GM12874 (cell line): Measurements from ENCODE around the gene CSF1.

Experiments used
- TF ChIP-seq, protein P1 (sequence below): IDR thresholded peaks from 2 replicates; pipeline ENCODE4 v1.5.1; 2011; ENCODE audit warnings: low read depth, mild to moderate bottlenecking, control low read depth, low read length, moderate library complexity; ENCODE audit not compliant: insufficient read depth

Gene CSF1

DNA sequence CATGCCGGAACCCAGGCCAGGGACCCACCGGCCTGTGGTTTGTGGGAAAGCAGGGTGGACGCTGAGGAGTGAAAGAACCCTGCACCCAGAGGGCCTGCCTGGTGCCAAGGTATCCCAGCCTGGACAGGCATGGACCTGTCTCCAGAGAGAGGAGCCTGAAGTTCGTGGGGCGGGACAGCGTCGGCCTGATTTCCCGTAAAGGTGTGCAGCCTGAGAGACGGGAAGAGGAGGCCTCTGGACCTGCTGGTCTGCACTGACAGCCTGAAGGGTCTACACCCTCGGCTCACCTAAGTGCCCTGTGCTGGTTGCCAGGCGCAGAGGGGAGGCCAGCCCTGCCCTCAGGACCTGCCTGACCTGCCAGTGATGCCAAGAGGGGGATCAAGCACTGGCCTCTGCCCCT lies 18.5 kb downstream of the CSF1 start:
- TF ChIP-seq, protein P1, sequence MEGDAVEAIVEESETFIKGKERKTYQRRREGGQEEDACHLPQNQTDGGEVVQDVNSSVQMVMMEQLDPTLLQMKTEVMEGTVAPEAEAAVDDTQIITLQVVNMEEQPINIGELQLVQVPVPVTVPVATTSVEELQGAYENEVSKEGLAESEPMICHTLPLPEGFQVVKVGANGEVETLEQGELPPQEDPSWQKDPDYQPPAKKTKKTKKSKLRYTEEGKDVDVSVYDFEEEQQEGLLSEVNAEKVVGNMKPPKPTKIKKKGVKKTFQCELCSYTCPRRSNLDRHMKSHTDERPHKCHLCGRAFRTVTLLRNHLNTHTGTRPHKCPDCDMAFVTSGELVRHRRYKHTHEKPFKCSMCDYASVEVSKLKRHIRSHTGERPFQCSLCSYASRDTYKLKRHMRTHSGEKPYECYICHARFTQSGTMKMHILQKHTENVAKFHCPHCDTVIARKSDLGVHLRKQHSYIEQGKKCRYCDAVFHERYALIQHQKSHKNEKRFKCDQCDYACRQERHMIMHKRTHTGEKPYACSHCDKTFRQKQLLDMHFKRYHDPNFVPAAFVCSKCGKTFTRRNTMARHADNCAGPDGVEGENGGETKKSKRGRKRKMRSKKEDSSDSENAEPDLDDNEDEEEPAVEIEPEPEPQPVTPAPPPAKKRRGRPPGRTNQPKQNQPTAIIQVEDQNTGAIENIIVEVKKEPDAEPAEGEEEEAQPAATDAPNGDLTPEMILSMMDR = no peak

DNA sequence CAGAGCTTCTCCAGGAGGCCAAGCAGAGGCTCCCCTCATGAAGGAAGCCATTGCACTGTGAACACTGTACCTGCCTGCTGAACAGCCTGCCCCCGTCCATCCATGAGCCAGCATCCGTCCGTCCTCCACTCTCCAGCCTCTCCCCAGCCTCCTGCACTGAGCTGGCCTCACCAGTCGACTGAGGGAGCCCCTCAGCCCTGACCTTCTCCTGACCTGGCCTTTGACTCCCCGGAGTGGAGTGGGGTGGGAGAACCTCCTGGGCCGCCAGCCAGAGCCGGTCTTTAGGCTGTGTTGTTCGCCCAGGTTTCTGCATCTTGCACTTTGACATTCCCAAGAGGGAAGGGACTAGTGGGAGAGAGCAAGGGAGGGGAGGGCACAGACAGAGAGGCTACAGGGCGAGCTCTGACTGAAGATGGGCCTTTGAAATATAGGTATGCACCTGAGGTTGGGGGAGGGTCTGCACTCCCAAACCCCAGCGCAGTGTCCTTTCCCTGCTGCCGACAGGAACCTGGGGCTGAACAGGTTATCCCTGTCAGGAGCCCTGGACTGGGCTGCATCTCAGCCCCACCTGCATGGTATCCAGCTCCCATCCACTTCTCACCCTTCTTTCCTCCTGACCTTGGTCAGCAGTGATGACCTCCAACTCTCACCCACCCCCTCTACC lies 19.1 kb downstream of the CSF1 start:
- TF ChIP-seq, protein P1 = no peak

DNA sequence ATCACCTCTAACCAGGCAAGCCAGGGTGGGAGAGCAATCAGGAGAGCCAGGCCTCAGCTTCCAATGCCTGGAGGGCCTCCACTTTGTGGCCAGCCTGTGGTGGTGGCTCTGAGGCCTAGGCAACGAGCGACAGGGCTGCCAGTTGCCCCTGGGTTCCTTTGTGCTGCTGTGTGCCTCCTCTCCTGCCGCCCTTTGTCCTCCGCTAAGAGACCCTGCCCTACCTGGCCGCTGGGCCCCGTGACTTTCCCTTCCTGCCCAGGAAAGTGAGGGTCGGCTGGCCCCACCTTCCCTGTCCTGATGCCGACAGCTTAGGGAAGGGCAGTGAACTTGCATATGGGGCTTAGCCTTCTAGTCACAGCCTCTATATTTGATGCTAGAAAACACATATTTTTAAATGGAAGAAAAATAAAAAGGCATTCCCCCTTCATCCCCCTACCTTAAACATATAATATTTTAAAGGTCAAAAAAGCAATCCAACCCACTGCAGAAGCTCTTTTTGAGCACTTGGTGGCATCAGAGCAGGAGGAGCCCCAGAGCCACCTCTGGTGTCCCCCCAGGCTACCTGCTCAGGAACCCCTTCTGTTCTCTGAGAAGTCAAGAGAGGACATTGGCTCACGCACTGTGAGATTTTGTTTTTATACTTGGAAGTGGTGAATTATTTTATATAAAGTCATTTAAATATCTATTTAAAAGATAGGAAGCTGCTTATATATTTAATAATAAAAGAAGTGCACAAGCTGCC lies 19.8 kb downstream of the CSF1 start:
- TF ChIP-seq, protein P1 = no peak

DNA sequence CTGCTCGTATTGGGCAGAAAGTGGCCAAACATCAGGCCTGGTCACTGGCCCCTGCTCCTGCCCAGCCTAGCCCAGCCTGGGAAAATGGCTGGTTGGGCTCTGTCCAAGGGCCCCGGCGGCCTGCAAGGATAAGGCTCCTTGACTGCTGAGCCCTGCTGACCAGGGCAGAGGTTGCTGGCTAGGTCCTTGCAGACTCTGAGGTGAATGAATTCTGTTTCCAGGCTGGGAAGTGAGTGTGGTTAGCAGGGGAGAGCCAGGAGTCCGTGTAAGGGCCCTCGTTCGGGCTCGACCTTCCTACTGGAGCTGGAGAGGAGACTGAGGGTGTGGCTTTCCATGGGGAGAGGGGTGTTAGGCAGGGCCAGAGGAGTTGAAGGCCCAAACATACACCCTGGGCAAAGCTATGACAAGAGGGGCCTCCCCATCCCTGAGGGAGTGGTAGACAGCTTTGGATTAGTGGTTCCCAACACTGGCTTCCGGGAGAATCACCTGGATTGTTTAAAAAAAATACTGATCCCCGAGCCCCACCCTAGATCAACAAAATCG lies 20.6 kb downstream of the CSF1 start:
- TF ChIP-seq, protein P1 = no peak

DNA sequence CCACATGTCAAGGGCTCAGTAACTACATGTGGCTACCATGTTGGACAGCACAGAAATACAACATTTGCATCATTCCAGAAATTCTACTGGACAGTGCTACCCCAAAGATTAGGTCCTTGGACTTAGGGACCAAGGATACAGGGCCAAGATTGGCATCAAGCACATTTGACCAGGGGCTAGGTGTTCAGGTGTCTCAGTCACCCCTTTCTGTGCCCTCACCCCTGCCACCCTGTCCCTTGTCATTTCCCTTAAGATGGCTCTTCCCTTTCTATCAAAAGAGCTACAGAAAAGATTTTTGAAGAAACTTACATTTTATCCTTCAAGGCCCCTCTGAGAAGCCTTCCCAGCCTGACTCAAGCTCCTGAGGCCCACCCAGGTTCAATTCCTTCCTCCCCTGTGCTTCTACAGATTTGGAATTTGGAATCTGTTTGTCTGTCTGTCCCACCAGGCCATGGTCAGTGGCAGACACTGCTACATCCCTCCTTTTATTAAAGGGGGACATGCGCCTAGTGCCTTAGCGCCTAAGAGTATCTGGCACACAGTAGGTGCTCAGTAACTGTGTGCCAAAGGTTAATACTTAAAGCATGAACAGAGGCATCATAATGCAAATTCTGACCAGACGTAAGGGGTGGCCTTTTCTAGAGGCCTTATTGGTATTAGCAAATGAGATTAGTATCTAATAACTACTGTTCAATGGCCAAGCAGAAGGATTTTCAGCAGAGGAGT lies 21.4 kb downstream of the CSF1 start:
- TF ChIP-seq, protein P1 = no peak

DNA sequence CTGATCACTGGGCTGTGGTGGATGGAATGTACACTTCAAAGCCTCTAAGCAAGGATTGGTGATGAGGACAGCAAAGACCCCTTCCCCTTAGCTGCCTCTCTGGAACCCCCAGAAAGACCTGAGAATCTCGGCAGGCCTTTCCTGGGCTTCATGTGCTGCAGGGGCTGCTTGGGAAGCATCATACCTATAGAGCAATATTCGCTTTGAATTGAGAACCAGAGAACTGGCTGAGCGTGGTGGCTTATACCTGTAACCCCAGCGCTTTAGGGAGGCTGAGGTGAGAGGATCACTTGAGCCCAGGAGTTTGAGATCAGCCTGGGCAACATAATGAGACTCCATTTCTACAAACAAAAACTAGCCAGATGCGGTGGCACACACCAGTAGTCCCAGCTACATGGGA lies 22.0 kb downstream of the CSF1 start:
- TF ChIP-seq, protein P1 = no peak

DNA sequence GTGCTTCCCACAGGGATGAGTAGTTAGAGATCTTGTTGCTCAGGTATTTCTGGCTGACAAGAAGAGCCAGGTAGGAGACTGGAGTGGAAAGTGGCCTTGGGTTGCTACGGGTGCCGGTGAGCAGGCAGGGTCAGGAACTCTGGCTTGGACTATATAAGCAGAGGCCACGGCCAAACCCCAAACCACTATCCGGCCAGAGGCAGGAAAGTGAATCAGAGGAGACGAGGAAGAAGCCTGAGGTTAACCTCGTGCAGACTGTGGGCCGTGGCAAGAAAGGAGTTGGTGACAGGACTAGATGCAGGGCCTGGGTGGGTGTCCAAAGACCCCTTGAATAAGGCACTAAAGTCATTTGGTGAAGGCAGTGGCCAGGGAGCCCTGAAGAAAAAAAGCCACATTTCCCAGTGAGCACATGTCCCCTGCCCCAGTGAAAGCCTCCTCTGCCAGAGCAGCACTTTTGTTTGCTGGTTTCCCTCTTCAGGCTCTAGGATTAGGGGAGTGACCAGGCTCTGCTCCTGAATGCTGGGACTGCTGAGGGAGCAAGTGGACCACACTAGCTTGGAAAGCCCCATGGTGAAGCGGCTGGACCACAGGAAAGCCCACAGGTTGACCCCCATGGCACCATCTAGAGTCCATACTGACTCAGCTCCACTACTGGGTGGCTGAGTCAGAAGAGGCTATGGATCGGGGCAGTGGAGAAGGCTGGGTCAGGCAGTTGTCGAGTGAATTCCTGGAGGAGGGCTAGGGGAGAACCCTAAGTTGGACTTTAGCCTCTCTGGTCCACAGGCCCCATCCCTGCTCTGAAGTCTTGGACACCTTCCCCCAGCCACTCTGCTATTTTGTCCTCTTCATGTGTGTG lies 23.4 kb downstream of the CSF1 start:
- TF ChIP-seq, protein P1 = no peak
